GM23338 (cell line): ENCODE results near the gene PIGZ.

Experiments used
- CREB1 ChIP-seq: fragments of 250-450 bp; sonication (Bioruptor Pico); IDR thresholded peaks from 2 replicates; pipeline ENCODE4 v1.5.0; 2020; ENCODE audit warnings: low read depth, mild to moderate bottlenecking, moderate library complexity
- EZH2 ChIP-seq: fragments of 200-600 bp; sonication (generic); IDR thresholded peaks from one replicate; pipeline ENCODE4 v1.8.0; 2017; ENCODE audit warnings: antibody characterized with exemption, mild to moderate bottlenecking, low read depth; ENCODE audit not compliant: unreplicated experiment
- EZH2phosphoT487 ChIP-seq: fragments of 200-600 bp; sonication (generic); IDR thresholded peaks from one replicate; pipeline ENCODE4 v1.8.1; 2018; ENCODE audit warnings: antibody characterized with exemption; ENCODE audit not compliant: unreplicated experiment
- ZNF114 ChIP-seq: fragments of 250-450 bp; sonication (Bioruptor Pico); IDR thresholded peaks from 2 replicates; pipeline ENCODE4 v1.5.0; 2020; ENCODE audit warnings: mild to moderate bottlenecking, moderate library complexity
- TF ChIP-seq, protein P1 (sequence below), 2 experiments: fragments of 200-600 bp in 1 of 2; sonication (generic) in 1 of 2; conservative IDR thresholded peaks; 2 replicates each; pipeline versions ENCODE4 v1.5.1 to v1.6.1; 2016 to 2017; ENCODE audit warnings: antibody characterized with exemption in 2 of 2, low read depth in 2 of 2, mild to moderate bottlenecking in 2 of 2, moderate library complexity in 1 of 2
- TF ChIP-seq, protein P2 (sequence below): IDR thresholded peaks from one replicate; pipeline ENCODE4 v1.6.1; 2018; ENCODE audit warnings: antibody characterized with exemption; ENCODE audit not compliant: unreplicated experiment

DNA sequence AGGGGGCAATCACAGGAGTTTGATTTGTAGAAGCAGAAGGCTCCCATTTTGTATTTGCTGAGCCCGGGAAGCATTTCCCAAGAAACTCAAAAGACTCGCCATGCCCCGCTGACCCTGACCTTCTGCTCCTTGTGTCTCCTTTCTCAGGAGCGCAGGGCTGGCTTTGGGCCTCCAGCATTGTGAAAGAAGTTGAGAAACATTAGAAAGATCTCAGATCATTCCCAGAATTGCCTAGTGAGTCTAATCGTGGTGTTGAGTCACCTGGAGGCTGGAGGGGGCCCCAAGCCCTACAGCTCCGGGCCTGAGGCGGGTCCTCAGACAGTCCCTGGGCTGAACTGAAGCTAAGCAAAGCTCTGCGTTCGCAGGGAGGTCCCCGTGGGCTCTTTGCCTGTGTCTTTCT lies 10.9 kb upstream of the PIGZ start:
- TF ChIP-seq, protein P1, sequence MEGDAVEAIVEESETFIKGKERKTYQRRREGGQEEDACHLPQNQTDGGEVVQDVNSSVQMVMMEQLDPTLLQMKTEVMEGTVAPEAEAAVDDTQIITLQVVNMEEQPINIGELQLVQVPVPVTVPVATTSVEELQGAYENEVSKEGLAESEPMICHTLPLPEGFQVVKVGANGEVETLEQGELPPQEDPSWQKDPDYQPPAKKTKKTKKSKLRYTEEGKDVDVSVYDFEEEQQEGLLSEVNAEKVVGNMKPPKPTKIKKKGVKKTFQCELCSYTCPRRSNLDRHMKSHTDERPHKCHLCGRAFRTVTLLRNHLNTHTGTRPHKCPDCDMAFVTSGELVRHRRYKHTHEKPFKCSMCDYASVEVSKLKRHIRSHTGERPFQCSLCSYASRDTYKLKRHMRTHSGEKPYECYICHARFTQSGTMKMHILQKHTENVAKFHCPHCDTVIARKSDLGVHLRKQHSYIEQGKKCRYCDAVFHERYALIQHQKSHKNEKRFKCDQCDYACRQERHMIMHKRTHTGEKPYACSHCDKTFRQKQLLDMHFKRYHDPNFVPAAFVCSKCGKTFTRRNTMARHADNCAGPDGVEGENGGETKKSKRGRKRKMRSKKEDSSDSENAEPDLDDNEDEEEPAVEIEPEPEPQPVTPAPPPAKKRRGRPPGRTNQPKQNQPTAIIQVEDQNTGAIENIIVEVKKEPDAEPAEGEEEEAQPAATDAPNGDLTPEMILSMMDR (conservative IDR thresholded peaks at IDR 0.05; ENCODE audit: low read depth in 2 of 2) = no peak
- TF ChIP-seq EZH2 = no peak
- TF ChIP-seq ZNF114 (CRISPR knock-in tag) = no peak
- TF ChIP-seq, protein P2, sequence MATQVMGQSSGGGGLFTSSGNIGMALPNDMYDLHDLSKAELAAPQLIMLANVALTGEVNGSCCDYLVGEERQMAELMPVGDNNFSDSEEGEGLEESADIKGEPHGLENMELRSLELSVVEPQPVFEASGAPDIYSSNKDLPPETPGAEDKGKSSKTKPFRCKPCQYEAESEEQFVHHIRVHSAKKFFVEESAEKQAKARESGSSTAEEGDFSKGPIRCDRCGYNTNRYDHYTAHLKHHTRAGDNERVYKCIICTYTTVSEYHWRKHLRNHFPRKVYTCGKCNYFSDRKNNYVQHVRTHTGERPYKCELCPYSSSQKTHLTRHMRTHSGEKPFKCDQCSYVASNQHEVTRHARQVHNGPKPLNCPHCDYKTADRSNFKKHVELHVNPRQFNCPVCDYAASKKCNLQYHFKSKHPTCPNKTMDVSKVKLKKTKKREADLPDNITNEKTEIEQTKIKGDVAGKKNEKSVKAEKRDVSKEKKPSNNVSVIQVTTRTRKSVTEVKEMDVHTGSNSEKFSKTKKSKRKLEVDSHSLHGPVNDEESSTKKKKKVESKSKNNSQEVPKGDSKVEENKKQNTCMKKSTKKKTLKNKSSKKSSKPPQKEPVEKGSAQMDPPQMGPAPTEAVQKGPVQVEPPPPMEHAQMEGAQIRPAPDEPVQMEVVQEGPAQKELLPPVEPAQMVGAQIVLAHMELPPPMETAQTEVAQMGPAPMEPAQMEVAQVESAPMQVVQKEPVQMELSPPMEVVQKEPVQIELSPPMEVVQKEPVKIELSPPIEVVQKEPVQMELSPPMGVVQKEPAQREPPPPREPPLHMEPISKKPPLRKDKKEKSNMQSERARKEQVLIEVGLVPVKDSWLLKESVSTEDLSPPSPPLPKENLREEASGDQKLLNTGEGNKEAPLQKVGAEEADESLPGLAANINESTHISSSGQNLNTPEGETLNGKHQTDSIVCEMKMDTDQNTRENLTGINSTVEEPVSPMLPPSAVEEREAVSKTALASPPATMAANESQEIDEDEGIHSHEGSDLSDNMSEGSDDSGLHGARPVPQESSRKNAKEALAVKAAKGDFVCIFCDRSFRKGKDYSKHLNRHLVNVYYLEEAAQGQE = no peak
- no peak for TF ChIP-seq CREB1
- TF ChIP-seq EZH2phosphoT487 = no peak
